Brain microvascular endothelial cell (primary cell): Measurements from ENCODE around the gene TAF4.

Experiments used
- DNase-seq: peaks from one replicate; pipeline ENCODE4 v3.0.0-alpha.2; 2020
- H3K27ac ChIP-seq: fragments of 250-450 bp; sonication (Bioruptor Pico); 2 replicates; pipeline ENCODE4 v1.5.1; 2020; ENCODE audit warnings: mild to moderate bottlenecking, moderate library complexity
- H3K27me3 ChIP-seq: fragments of 250-450 bp; sonication (Bioruptor Pico); replicated peaks from 2 replicates; pipeline ENCODE4 v1.5.1; 2020; ENCODE audit warnings: mild to moderate bottlenecking
- H3K36me3 ChIP-seq: fragments of 250-450 bp; sonication (Bioruptor Pico); replicated peaks from 2 replicates; pipeline ENCODE4 v1.5.1; 2020; ENCODE audit warnings: mild to moderate bottlenecking
- H3K4me3 ChIP-seq: 2 replicates; pipeline ENCODE4 v1.5.1; 2011; ENCODE audit warnings: low read depth, mild to moderate bottlenecking, control low read depth, low read length, moderate library complexity
- in situ Hi-C: cut with HindIII; loops from 2 replicates; pipeline ENCODE4 v1.10.0; 2017; ENCODE audit warnings: low sequenced_read_pairs, low pct_ligation_motif_present
- TF ChIP-seq, protein P1 (sequence below): IDR thresholded peaks from 2 replicates; pipeline ENCODE4 v1.5.1; 2011; ENCODE audit warnings: low read depth, mild to moderate bottlenecking, moderate library complexity, low read length, control low read depth, inconsistent platforms; ENCODE audit errors: missing control alignments

The TAF4 gene

DNA sequence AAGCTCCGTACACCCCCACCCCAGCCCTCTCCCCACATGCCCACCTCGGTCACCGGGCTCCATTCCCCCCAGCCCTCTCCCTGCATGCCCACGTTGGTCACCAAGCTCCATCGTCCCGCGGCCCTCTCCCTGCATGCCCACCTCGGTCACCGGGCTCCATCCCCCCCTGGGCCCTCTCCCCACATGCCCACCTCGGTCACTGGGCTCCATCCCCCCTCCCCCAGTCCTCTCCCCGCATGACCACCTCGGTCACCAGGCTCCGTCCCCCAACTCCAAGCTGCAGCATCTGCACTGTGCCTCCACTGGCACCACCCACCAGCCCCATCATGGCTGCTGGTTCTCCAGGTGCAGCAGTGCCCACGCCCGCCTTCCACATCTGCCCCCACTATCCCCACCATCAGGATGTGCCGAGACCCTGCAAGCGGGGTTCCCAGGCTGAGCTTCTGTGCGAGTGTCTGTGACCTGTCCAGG, 16.8 kb downstream of the TAF4 start:
- Histone ChIP-seq H3K36me3 (no peaks in the 10 kb centered on the region), H3K27ac (no peak overlapping the region), H3K27me3 (no peaks in the 10 kb centered on the region), H3K4me3 (no peak overlapping the region)
- TF ChIP-seq, protein P1, sequence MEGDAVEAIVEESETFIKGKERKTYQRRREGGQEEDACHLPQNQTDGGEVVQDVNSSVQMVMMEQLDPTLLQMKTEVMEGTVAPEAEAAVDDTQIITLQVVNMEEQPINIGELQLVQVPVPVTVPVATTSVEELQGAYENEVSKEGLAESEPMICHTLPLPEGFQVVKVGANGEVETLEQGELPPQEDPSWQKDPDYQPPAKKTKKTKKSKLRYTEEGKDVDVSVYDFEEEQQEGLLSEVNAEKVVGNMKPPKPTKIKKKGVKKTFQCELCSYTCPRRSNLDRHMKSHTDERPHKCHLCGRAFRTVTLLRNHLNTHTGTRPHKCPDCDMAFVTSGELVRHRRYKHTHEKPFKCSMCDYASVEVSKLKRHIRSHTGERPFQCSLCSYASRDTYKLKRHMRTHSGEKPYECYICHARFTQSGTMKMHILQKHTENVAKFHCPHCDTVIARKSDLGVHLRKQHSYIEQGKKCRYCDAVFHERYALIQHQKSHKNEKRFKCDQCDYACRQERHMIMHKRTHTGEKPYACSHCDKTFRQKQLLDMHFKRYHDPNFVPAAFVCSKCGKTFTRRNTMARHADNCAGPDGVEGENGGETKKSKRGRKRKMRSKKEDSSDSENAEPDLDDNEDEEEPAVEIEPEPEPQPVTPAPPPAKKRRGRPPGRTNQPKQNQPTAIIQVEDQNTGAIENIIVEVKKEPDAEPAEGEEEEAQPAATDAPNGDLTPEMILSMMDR: no peak
- in situ Hi-C loops: no loop called here
- DNase-seq: no peak

- Histone ChIP-seq H3K36me3 (no peaks in the 10 kb centered on the region), H3K4me3 (no peak overlapping the region), H3K27me3 (no peaks in the 10 kb centered on the region), H3K27ac (no peak overlapping the region)
- in situ Hi-C loops: no loop called here
- TF ChIP-seq, protein P1: no peak
- DNase-seq: no peak
These were observed 17.3 kb downstream of the TAF4 start for GRCh38 chr20:62048346-62048761.

- Histone ChIP-seq H3K4me3 (no peak overlapping the region), H3K36me3 (no peaks in the 10 kb centered on the region), H3K27me3 (no peaks in the 10 kb centered on the region), H3K27ac (no peak overlapping the region)
- in situ Hi-C loops: no loop called here
- TF ChIP-seq, protein P1: no peak
- DNase-seq: no peak
These were observed 17.9 kb downstream of the TAF4 start for GRCh38 chr20:62047666-62048345.

DNA sequence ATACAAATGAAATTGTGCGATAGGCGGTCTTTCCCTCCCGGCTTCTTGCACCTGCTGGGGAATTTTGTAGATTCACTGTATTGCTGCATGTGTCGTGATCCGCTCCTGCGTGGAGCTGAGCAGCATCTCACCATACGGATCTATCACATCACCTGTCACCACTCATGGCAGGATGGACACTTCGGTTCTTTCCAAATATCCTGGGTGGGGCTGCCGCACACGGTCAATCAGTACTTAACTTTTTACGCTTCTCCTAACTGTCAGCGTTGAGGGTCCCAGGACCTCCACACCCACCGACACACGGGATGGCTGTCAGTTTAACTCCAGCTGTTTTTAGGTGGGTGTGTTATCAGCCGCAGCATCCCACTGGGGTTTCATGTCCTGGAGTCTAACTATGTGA, 19.2 kb downstream of the TAF4 start:
- TF ChIP-seq, protein P1: no peak
- in situ Hi-C loops: no loop called here
- DNase-seq: no peak
- Histone ChIP-seq H3K27ac (no peak overlapping the region), H3K27me3 (no peaks in the 10 kb centered on the region), H3K36me3 (no peaks in the 10 kb centered on the region), H3K4me3 (no peak overlapping the region)

- in situ Hi-C loops: no loop called here
- TF ChIP-seq, protein P1: no peak
- Histone ChIP-seq H3K27me3 (no peaks in the 10 kb centered on the region), H3K36me3 (no peaks in the 10 kb centered on the region), H3K4me3 (no peak overlapping the region), H3K27ac (no peak overlapping the region)
- no peak for DNase-seq
These were observed 20.0 kb downstream of the TAF4 start for GRCh38 chr20:62045529-62046285.
